C4-2B (cell line): ENCODE data around the gene FLNC.

Experiments used
- ZFX ChIP-seq: fragments of 450-650 bp; IDR thresholded peaks from 2 replicates; pipeline ENCODE4 v1.6.1; 2017
- TF ChIP-seq, protein P1 (sequence below): fragments of 450-650 bp; conservative IDR thresholded peaks from 2 replicates; pipeline ENCODE4 v1.5.1; 2017; ENCODE audit warnings: mild to moderate bottlenecking

DNA sequence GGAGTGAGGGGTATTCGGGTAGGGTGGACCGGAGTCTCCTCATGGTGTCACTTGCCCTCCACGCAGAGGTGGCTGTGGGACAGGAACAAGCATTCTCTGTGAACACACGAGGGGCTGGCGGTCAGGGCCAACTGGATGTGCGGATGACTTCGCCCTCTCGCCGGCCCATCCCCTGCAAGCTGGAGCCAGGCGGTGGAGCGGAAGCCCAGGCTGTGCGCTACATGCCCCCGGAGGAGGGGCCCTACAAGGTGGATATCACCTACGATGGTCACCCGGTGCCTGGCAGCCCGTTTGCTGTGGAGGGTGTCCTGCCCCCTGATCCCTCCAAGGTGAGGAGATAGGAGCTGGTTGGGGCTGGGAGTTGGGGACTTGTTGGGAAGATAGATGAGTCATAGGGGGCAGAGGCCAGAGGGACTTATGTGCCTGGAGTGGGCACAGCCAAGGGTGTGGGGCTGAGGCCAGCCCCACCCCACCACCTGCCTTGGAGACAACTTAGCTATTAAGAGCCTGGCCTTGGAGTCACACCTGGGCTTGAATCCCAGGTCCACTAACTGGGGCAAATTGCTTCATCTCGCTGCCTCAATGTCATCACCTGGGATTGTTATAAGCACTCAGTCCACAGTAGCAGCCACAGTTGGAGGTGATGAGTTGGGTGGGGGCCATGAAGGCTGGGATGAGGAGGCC, 13.9 kb downstream of the FLNC start:
- TF ChIP-seq, protein P1, sequence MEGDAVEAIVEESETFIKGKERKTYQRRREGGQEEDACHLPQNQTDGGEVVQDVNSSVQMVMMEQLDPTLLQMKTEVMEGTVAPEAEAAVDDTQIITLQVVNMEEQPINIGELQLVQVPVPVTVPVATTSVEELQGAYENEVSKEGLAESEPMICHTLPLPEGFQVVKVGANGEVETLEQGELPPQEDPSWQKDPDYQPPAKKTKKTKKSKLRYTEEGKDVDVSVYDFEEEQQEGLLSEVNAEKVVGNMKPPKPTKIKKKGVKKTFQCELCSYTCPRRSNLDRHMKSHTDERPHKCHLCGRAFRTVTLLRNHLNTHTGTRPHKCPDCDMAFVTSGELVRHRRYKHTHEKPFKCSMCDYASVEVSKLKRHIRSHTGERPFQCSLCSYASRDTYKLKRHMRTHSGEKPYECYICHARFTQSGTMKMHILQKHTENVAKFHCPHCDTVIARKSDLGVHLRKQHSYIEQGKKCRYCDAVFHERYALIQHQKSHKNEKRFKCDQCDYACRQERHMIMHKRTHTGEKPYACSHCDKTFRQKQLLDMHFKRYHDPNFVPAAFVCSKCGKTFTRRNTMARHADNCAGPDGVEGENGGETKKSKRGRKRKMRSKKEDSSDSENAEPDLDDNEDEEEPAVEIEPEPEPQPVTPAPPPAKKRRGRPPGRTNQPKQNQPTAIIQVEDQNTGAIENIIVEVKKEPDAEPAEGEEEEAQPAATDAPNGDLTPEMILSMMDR = no peak
- TF ChIP-seq ZFX = no peak
